Astrocyte of the cerebellum (primary cell): ENCODE measurements around the gene SECISBP2L.

Experiments used
- DNase-seq: peaks from one replicate; pipeline ENCODE4 v3.0.0-alpha.2; 2011; ENCODE audit warnings: low read depth
- H3K4me3 ChIP-seq: 2 replicates; pipeline ENCODE4 v1.5.1; 2011; ENCODE audit warnings: mild to moderate bottlenecking, low read depth, low read length, moderate library complexity
- in situ Hi-C: cut with HindIII; loops from 2 replicates; pipeline ENCODE4 v1.10.0; 2017; ENCODE audit warnings: low sequenced_read_pairs
- TF ChIP-seq, protein P1 (sequence below): IDR thresholded peaks from 2 replicates; pipeline ENCODE4 v1.5.1; 2012; ENCODE audit warnings: low read length, low read depth, moderate library complexity, mild to moderate bottlenecking; ENCODE audit errors: missing control alignments

Gene SECISBP2L

DNA sequence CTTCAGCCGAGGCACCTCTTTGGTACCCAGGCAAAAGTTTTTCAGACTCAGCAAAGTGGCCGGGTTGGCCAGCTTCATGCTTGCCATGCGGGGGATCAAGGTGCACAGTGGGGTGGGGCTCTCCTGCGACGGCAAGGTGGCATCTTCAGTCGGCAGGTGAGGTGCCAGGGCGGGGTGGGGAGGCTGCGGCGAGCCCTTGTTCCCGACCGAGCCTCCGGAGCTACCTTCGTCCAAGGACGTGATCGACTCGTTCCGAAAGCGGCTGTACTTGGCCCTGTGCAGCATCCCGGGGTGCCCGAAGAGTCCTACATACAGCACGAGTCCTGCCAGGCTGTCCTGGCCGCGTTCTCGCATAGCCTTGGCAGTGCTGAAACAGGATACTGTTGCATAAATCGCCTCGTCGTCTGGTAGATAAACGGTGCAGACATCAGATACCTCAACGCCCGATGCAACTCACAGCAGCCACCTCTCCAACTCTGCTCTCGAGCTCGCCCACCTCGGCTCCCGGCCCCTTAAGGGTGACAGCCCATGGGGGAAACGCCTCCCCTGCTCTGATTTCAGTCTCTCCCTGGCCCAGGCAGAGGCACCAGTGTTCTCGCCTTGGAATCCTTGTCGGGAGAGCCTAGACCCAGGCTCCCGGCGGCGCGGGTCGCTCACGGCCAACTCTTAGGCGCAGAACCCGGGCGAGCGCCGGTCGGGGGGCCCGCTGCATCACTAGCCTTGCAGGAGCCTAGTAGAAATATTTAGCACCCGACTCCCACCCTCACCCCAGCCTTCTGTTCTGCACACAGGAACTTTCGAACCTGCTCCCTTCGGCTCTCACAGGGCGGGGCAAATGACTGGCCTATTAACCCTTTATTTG, 83.4 kb downstream of the SECISBP2L start:
- H3K4me3 ChIP-seq: peak overlapping the region; percentile 60
- TF ChIP-seq, protein P1, sequence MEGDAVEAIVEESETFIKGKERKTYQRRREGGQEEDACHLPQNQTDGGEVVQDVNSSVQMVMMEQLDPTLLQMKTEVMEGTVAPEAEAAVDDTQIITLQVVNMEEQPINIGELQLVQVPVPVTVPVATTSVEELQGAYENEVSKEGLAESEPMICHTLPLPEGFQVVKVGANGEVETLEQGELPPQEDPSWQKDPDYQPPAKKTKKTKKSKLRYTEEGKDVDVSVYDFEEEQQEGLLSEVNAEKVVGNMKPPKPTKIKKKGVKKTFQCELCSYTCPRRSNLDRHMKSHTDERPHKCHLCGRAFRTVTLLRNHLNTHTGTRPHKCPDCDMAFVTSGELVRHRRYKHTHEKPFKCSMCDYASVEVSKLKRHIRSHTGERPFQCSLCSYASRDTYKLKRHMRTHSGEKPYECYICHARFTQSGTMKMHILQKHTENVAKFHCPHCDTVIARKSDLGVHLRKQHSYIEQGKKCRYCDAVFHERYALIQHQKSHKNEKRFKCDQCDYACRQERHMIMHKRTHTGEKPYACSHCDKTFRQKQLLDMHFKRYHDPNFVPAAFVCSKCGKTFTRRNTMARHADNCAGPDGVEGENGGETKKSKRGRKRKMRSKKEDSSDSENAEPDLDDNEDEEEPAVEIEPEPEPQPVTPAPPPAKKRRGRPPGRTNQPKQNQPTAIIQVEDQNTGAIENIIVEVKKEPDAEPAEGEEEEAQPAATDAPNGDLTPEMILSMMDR: no peak
- no peak for DNase-seq
- in situ Hi-C loops: no loop called here

DNA sequence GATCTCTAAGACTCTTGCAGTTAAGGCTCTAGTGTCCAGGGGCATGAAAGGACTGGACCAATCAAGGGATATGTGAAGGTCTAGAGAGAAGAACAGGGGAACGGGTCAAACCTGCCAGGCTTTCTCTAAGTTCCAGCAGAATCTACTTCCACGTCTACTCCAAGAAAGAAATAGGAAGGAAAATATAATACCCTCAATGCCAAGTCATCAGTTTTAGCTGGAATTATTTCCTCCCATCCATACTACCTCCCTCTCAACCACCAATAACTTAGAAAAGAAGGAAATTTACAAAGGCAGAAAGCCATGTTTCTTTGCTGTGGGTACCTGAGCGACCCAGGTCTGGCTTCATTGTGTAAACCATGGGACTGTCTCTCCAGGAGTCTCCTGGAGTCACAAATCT, 90.3 kb downstream of the SECISBP2L start:
- H3K4me3 ChIP-seq: no peak overlapping the region
- in situ Hi-C loops: no loop called here
- TF ChIP-seq, protein P1: no peak
- no peak for DNase-seq

DNA sequence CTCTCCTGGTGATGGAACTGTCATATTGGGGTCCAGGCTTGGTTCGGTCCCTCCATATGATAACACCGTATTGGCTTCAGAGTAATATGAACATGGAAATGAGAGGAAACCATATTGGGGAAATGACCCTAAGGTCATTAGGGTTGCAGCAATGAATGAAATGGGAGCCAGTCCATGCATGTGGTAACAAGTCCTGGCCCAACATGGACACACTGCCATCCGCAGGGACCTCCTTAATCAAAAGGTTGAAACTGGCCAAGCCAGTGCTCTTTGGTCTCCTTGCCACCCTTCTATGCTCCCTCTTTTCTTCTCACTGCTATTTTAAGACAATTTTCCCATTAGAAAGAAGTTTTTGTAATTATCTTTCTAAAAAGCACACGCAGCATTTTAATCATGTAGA, 90.9 kb downstream of the SECISBP2L start:
- no peak overlapping the region for H3K4me3 ChIP-seq
- TF ChIP-seq, protein P1: no peak
- no peak for DNase-seq
- in situ Hi-C loops: no loop called here

DNA sequence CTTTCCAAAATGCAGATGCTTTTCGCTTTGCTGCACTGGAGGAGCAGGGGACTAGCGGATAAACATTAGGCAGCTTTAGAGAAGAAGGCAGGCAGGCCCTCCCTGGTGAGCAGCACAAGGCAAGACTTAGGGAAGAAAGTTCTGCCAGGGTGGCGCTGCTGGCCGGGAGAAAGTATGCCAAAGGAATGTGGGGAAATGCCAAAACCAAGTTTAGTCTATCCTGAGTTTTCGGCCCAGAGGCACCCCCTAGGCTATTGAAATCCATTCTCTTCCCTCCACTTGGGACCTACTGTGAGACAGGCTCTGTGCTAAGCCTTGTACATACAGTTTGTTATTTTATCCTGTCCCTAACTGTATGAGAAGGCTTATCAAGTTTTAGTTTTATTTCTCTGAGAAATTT, 91.7 kb downstream of the SECISBP2L start:
- TF ChIP-seq, protein P1: peak; percentile 28
- peak; percentile 44 for DNase-seq
- in situ Hi-C loops: no loop called here
- no peak overlapping the region for H3K4me3 ChIP-seq

DNA sequence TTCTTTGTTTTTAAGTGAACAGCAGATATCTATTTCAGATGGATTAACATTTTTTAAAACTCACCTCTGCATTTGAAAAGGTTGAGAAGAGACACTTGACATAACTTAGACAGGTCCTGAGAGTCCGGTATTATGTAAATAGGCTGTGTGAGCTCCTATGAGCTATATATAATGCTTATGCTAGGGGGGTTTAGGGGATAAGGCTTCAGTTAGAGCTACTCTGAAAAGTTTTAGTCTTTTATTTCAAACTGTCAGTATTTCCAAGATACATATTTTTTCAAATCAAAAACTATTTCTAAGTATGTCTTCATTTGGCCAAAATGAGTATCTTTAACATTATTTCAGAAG, 99.4 kb downstream of the SECISBP2L start:
- no peak overlapping the region for H3K4me3 ChIP-seq
- DNase-seq: no peak
- in situ Hi-C loops: no loop called here
- TF ChIP-seq, protein P1: no peak

DNA sequence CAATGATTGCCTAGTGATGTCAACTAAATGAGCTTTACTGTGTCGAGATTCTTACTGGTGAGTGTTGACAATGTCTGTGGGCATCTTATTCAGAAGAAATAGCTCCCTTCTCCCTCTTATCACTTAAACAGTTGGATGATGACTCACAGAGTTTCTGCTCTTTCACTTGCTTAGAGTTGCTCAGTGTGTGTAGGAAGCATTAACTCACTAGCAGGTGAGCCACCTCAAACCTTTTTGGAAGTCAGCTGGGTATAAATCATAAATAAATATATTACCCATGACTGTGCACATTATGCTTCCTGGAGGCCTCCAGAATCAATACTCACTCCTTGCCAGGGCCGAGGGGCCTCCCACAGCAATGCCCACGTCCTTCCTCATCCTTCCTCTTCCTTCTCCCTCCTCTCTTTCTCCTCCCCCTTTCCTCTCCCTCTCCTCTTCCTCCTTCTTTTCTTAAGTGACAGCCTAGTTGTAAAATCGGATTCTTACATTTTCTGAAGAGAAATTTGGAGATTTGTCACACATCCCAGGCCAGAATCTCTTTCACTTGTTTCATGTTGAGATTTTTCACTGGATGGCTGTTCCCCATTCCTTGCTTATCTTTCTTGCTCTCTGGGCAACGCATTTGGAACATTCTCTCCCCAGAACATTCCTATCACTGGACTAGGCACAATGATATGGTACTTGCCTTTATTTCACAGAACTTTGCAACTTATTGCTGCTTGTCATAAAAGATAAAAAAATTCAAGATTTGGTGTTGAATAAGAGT, 100.0 kb downstream of the SECISBP2L start:
- DNase-seq: no peak
- no peak overlapping the region for H3K4me3 ChIP-seq
- in situ Hi-C loops: no loop called here
- TF ChIP-seq, protein P1: no peak
